Mesendoderm (in vitro differentiated cells): ENCODE data around the gene ITPRID1.

ENCODE experiments used
- DNase-seq: peaks from one replicate; pipeline ENCODE4 v3.0.0; 2013
- H2AK5ac ChIP-seq: 2 replicates; pipeline ENCODE4 v1.6.1; 2013; ENCODE audit warnings: low read length, inconsistent platforms
- H2BK120ac ChIP-seq: 2 replicates; pipeline ENCODE4 v1.6.1; 2013; ENCODE audit warnings: low read depth, mild to moderate bottlenecking, low read length, moderate library complexity, mixed read lengths
- H2BK15ac ChIP-seq: replicated peaks from 2 replicates; pipeline ENCODE4 v1.6.1; 2013; ENCODE audit warnings: low read depth, mild to moderate bottlenecking, moderate library complexity
- H2BK5ac ChIP-seq: 2 replicates; pipeline ENCODE4 v1.6.1; 2013; ENCODE audit warnings: low read length, inconsistent platforms
- H3K18ac ChIP-seq: 2 replicates; pipeline ENCODE4 v1.6.1; 2013; ENCODE audit warnings: mild to moderate bottlenecking, low read length, mixed read lengths
- H3K23ac ChIP-seq: one replicate; pipeline ENCODE4 v1.6.1; 2013; ENCODE audit warnings: low read length
- H3K27ac ChIP-seq: 2 replicates; pipeline ENCODE4 v1.5.1; 2013; ENCODE audit warnings: low read depth, mild to moderate bottlenecking, inconsistent platforms, low read length, moderate library complexity
- H3K27me3 ChIP-seq: 2 replicates; pipeline ENCODE4 v1.6.1; 2013; ENCODE audit warnings: low read length, control low read depth, mild to moderate bottlenecking, inconsistent platforms; ENCODE audit not compliant: insufficient read depth, poor library complexity
- H3K36me3 ChIP-seq: 2 replicates; pipeline ENCODE4 v1.6.1; 2013; ENCODE audit warnings: low read length, inconsistent platforms; ENCODE audit not compliant: control insufficient read depth, insufficient read depth
- H3K4ac ChIP-seq: one replicate; pipeline ENCODE4 v1.6.1; 2013; ENCODE audit warnings: low read depth, mild to moderate bottlenecking, low read length, moderate library complexity
- H3K4me1 ChIP-seq: 2 replicates; pipeline ENCODE4 v1.6.1; 2013; ENCODE audit warnings: low read depth, low read length, inconsistent platforms; ENCODE audit not compliant: control insufficient read depth
- H3K4me2 ChIP-seq: 2 replicates; pipeline ENCODE4 v1.6.1; 2013; ENCODE audit warnings: low read length
- H3K4me3 ChIP-seq: 2 replicates; pipeline ENCODE4 v1.5.1; 2013; ENCODE audit warnings: mild to moderate bottlenecking, low read length
- H3K56ac ChIP-seq: one replicate; pipeline ENCODE4 v1.6.1; 2013; ENCODE audit warnings: low read length
- H3K79me1 ChIP-seq: 2 replicates; pipeline ENCODE4 v1.6.1; 2013; ENCODE audit warnings: low read length, inconsistent platforms
- H3K79me2 ChIP-seq: 2 replicates; pipeline ENCODE4 v1.6.1; 2013; ENCODE audit warnings: mild to moderate bottlenecking, low read length; ENCODE audit not compliant: control insufficient read depth, insufficient read depth
- H3K9ac ChIP-seq: 2 replicates; pipeline ENCODE4 v1.6.1; 2013; ENCODE audit warnings: low read length, inconsistent platforms
- H4K5ac ChIP-seq: one replicate; pipeline ENCODE4 v1.6.1; 2013; ENCODE audit warnings: low read length
- H4K8ac ChIP-seq: one replicate; pipeline ENCODE4 v1.6.1; 2013; ENCODE audit warnings: low read depth, mild to moderate bottlenecking, control low read depth, low read length, moderate library complexity
- WGBS: extraction: QIAGEN DNeasy Blood & Tissue Kit; methylation state at CpG from one replicate; pipeline ENCODE4 v1.1.7; 2013; ENCODE audit warnings: low lambda C conversion rate, missing lambda C conversion rate; ENCODE audit not compliant: insufficient coverage; ENCODE audit errors: extremely low coverage; 5-methylcytosine and 5-hydroxymethylcytosine counted together

Gene ITPRID1

DNA sequence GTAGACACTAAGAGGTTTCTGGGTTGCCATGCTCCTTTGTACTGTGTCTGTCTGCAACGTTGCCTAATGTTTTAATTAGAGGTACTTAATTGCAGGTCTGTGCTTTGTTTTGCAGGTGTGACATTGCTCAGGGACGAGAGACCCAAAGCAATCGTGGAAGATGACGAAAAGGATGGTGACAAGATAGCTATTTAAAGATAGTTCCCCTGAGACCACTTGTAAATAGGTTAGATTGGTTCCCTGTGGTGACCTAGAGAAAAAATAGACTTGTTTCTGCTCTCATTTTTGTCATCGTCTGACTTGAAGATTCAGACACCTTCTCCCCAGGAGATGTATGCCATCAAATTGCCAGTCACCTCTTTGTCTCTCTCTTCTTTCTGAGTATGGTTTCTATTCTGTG lies 193.2 kb downstream of the ITPRID1 start:
- Histone ChIP-seq H3K27me3 (no peaks in the 10 kb centered on the region), H3K4ac (no peak overlapping the region), H3K9ac (no peak overlapping the region), H3K79me2 (no peaks in the 10 kb centered on the region), H3K4me1 (peaks cover 7% of the 10 kb centered on the region), H2BK120ac (no peak overlapping the region), H3K4me2 (no peak overlapping the region), H4K5ac (no peak overlapping the region), H3K79me1 (no peaks in the 10 kb centered on the region), H3K18ac (no peak overlapping the region), H4K8ac (no peak overlapping the region), H3K36me3 (no peaks in the 10 kb centered on the region), H3K4me3 (no peak overlapping the region), H2AK5ac (no peak overlapping the region), H3K27ac (no peak overlapping the region), H2BK15ac (no peak overlapping the region), H3K23ac (no peak overlapping the region), H3K56ac (no peak overlapping the region), H2BK5ac (no peak overlapping the region)
- no CpG with 5 or more reads among the region's 5 CpGs for WGBS
- DNase-seq: peak; percentile 29
